Mesothelial cell of epicardium (in vitro differentiated cells): ENCODE data around the gene NOP56. TPM values are rescaled to one million over a fixed set of nuclear protein-coding genes. Genes with fewer than 3 reads are reported as not detected.
A peak's percentile ranks its signal among the peaks of the same experiment; 100 is the strongest.

Source experiments
- DNase-seq, 2 experiments: peaks; one replicate each; pipeline ENCODE4 v3.0.0; 2021; ENCODE audit warnings: low spot score in 2 of 2; ENCODE audit not compliant: unreplicated experiment in 2 of 2
- H3K27ac Mint-ChIP-seq: 2 replicates; pipeline ENCODE4 v1.8.0; 2021; ENCODE audit warnings: mixed read lengths
- H3K27me3 Mint-ChIP-seq: 2 replicates; pipeline ENCODE4 v1.8.0; 2021; ENCODE audit warnings: low read depth, mixed read lengths
- H3K36me3 Mint-ChIP-seq: 2 replicates; pipeline ENCODE4 v1.8.0; 2021; ENCODE audit warnings: mixed read lengths
- H3K4me1 Mint-ChIP-seq: 2 replicates; pipeline ENCODE4 v1.8.0; 2021; ENCODE audit warnings: mixed read lengths
- H3K4me3 Mint-ChIP-seq: 2 replicates; pipeline ENCODE4 v1.8.0; 2021; ENCODE audit warnings: mild to moderate bottlenecking, moderate library complexity, mixed read lengths
- H3K9me3 Mint-ChIP-seq: 2 replicates; pipeline ENCODE4 v1.8.0; 2021; ENCODE audit warnings: mixed read lengths
- total RNA-seq: library from RNA; stranded (reverse); gene quantifications from 3 replicates; pipeline ENCODE4 v1.2.1, GENCODE V29; 2021
- TF ChIP-seq, protein P1 (sequence below): fragments of 200-600 bp; sonication (generic); IDR thresholded peaks from one replicate; pipeline ENCODE4 v1.5.0; 2021; ENCODE audit warnings: antibody characterized with exemption; ENCODE audit not compliant: unreplicated experiment

NOP56 gene
- total RNA-seq, 1 donor from 2014 or later: 267 TPM

DNA sequence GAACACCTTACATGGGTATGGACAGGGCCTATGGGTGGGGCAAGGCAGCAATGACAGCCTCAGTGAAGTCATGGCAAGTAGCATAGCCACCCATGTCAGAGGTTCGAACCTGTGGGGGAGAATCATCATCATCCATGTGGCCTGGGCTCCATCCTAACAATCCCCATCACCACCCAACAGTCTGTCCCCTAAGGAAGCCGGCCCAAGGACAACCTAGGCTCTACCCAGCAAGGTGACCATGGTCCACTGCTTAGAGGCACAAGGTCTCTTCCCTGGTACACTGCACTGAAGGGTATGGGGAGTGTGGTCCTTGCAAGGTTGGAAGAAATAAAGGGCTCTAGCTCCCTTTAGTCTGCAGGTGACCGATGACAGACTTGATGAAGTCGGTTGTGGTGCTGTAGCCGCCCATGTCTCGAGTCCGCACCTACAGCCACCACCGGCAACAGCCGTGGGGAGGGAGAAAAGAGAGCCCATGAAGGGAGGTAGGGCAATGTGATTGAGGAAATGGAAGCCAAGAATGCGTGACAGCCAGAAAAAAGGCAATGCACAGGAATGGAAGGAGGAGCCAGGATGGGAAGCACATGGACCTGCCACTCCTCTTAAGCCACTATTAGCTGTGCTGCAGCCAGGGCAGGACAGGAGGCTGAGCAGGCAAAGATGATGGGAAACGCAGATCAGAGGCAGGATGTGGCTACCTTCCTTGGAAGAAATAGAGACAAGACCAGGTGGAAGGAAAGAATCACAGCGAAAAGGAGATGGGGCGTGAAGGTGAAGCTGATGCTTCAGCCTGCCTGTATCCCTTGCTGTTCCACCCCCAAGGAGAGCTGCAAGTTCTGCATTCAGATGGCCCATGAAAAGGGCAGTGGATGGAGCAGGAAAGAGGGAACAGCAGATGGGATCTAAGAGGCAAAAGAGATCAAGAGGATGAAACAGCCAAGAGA, 6.3 kb downstream of the NOP56 start:
- Mint-ChIP-seq H3K4me3 (no peak overlapping the region), H3K27me3 (no peaks in the 10 kb centered on the region), H3K27ac (peak overlapping the region; percentile 11)

DNA sequence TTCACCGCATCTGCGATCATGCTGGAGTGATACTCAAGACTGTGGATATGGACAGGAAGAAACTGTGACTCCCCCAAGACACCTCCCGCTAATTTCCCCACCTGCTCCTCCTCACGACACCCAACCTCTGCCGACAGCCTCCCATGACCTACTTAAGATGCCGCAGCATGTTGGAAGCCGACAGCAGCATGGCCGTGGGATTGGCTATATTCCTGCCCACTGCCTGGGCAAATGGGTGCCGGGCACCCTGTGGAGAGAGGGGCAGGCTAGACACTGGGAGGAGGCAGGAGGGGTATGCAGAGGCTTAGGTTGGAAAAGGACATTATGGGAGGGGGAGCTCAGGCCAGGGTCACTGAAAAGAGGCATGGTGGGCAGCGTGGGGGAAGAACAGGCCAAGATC, 7.1 kb downstream of the NOP56 start:
- no peak overlapping the region for H3K27ac Mint-ChIP-seq
- no peaks in the 10 kb centered on the region for H3K27me3 Mint-ChIP-seq
- H3K9me3 Mint-ChIP-seq: no peaks in the 10 kb centered on the region
- peaks cover 51% of the 10 kb centered on the region for H3K36me3 Mint-ChIP-seq
- TF ChIP-seq, protein P1, sequence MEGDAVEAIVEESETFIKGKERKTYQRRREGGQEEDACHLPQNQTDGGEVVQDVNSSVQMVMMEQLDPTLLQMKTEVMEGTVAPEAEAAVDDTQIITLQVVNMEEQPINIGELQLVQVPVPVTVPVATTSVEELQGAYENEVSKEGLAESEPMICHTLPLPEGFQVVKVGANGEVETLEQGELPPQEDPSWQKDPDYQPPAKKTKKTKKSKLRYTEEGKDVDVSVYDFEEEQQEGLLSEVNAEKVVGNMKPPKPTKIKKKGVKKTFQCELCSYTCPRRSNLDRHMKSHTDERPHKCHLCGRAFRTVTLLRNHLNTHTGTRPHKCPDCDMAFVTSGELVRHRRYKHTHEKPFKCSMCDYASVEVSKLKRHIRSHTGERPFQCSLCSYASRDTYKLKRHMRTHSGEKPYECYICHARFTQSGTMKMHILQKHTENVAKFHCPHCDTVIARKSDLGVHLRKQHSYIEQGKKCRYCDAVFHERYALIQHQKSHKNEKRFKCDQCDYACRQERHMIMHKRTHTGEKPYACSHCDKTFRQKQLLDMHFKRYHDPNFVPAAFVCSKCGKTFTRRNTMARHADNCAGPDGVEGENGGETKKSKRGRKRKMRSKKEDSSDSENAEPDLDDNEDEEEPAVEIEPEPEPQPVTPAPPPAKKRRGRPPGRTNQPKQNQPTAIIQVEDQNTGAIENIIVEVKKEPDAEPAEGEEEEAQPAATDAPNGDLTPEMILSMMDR: no peak
- no peak for DNase-seq
- H3K4me1 Mint-ChIP-seq: peaks cover 22% of the 10 kb centered on the region
- no peak overlapping the region for H3K4me3 Mint-ChIP-seq

More for the DNA sequence above, 6.3 kb downstream of the NOP56 start:
- Mint-ChIP-seq H3K9me3 (no peaks in the 10 kb centered on the region), H3K36me3 (peaks cover 52% of the 10 kb centered on the region), H3K4me1 (peaks cover 24% of the 10 kb centered on the region)
- DNase-seq: no peak
- TF ChIP-seq, protein P1: no peak

DNA sequence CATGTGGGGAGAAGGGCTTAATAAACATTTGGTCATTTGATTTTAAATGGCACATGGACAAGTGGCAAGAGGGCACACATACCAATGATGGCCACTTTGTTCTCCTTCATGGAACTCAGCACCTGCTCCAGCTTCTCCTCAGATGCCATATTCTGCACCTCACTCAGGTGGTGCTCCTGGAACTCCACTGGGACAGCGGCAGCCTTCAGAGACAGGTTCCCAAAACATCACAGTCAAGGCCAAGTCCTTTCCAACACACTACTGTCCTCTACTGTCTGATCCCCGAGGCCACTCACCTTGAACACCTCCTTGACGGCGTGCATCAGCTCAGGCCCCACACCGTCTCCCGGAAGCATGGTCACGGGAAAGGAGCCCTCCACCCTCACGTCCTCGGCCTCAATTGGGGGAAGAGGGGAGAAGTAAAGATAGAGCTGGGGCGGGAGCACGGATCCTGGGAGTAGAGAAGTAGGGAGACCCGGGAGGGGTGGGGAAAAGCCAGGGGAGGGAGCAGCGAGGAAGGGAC, 11.0 kb downstream of the NOP56 start:
- Mint-ChIP-seq H3K4me1 (peaks cover 20% of the 10 kb centered on the region), H3K4me3 (peak overlapping the region; percentile 85), H3K9me3 (no peaks in the 10 kb centered on the region), H3K36me3 (peaks cover 22% of the 10 kb centered on the region), H3K27ac (peak overlapping the region; percentile 99), H3K27me3 (peaks cover 15% of the 10 kb centered on the region)
- DNase-seq: no peak
- TF ChIP-seq, protein P1: no peak

DNA sequence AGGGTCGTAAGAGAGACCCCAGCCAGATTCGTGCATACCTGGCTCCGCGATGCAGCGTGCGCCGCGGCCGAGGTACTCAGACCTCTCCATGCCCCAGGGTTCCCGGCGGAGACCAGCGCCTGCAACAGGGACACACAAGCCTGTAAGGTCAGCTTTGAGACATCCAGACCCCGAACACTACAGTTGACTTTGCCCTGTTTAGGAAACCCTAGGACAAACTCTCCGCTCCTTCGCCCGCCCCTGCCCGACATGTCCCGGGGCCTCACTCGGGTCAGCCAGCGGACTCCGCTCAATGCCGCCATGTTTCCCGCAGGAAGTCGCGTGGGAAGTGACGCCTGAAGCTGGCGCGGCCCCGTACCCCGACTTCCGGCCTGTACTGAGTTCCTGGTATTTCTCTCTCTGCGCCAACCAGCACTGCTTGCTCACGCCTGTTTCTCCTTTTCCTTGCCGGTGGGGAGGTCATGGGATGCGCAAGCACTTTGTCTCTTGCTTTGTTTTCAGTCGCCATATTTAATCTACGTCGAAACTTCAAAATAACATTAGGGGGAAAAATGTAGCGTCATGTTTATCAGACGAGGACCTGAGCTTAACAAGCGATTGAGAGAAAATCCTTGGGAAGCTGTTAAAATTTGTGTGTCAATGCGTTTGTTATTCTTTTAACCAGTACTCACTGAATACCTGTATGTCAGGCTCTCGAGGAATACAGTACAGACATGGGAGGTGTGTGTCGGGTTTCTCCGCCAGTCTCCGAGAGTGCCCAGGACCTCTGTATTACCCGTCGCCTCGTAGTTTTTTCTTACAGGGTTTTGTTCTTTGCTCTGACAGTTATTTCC, 11.7 kb downstream of the NOP56 start, which contains the start of gene IDH3B:
IDH3B (minus strand) TSS at position 330 of the 833 bp plus-strand sequence; CDS start at position 302, 28 bp downstream.
- H3K36me3 Mint-ChIP-seq: peaks cover 15% of the 10 kb centered on the region
- peak; percentile 78 to 91 for DNase-seq
- H3K4me3 Mint-ChIP-seq: peak within 1 kb of the TSS; percentile 85
- H3K9me3 Mint-ChIP-seq: no peaks in the 10 kb centered on the region
- H3K27ac Mint-ChIP-seq: peak within 1 kb of the TSS; percentile 99
- H3K27me3 Mint-ChIP-seq: peaks cover 20% of the 10 kb centered on the region
- H3K4me1 Mint-ChIP-seq: peaks cover 20% of the 10 kb centered on the region
- TF ChIP-seq, protein P1: no peak

DNA sequence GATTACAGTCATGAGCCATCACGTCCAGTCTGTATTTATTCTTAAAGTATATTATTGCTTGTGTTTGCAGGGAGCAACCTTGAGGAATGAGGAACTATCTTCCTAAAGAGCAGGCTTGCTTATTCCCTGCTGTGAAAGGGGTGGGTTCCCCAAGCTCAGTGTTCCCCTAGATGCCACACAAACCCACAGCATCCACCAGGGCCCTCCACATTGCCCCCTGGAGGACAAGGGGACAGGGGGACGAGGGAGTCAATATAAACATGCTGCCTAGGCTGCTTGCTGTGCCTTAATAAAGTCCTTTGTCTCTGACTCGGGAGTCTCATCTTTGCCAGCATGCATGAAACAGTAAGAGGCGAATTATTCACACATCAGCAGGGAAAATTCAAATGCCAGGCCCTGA, 19.5 kb downstream of the NOP56 start:
- Mint-ChIP-seq H3K4me1 (no peaks in the 10 kb centered on the region), H3K4me3 (no peak overlapping the region), H3K27ac (no peak overlapping the region), H3K9me3 (no peaks in the 10 kb centered on the region), H3K36me3 (no peaks in the 10 kb centered on the region), H3K27me3 (peaks cover 61% of the 10 kb centered on the region)
- TF ChIP-seq, protein P1: no peak
- DNase-seq: no peak
